ENCODE results near the gene ARHGEF28.

GRCh38 chr5:73661753-73662152, 35.8 kb downstream of the ARHGEF28 start:
- TF ChIP-seq CTCF (IDR thresholded peaks at IDR 0.05; ENCODE audit: low read depth, low read length, poor library complexity, severe bottlenecking), result no peak
- no peak for TF ChIP-seq EZH2phosphoT487 (IDR thresholded peaks at IDR 0.05; ENCODE audit: borderline replicate concordance, low read length)

All from DOHH2 (cell line).